Measurements from ENCODE around the gene AHI1. TPM values are rescaled to one million over a fixed set of nuclear protein-coding genes. Genes with fewer than 3 reads are reported as not detected.

AHI1 gene
- total and polyA plus RNA-seq, 2 of the 13 experiments (the other 11 are each of a cell fraction or from before 2014, with no cell fraction given) = 7.2 to 18.6 TPM

DNA sequence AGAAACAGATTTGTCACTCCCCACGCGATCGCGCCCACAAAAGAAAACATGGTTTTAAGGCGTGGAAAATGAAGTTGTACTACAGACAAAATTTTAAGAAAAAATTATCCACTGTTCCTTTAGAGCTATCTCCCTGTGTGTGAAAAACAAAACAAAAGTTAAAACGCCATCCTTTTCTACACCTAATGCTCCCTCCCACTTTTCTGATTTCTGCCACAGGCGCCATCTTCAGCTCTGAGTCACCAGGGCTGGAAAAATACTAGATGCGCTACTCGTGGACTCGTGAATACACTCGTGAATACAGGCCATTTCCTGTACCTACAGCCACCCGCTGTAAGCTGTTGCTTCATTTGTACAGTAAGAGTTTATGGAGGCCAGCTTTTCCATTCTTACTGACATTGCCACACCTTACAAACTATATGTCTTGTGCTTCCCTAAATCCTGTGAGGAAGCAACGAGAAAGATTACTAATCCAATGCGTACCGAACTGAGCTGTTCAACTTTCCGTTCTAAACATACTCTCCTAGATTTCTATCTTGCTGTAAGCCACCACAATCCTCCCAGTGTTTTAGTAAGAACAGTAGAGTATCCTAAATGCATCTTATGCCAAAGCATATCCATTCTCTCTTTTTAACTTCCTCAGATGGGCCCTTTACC, 773 bp upstream of the AHI1 start (continued):
- 0 out of 2 replicates have a peak, but pooled peaks have one; percentile 85 for TF ChIP-seq CC2D1A (CRISPR knock-in tag; IDR thresholded peaks at IDR 0.05)
- no peak for TF ChIP-seq SP140L (CRISPR knock-in tag; IDR thresholded peaks at IDR 0.05; ENCODE audit: borderline replicate concordance)
- TF ChIP-seq MTF1 (CRISPR knock-in tag; IDR thresholded peaks at IDR 0.05) = no peak
- TF ChIP-seq, protein P1, sequence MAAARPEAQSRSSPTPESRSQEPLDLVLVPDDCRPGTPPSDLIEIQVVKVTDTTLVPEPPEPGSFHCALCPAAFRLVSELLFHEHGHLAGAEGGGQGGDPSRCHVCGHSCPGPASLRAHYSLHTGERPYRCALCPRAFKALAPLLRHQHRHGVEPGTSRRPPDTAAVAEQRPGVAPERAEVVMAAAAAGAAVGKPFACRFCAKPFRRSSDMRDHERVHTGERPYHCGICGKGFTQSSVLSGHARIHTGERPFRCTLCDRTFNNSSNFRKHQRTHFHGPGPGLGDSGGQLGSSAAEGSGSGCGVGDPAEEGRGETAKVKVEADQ (CRISPR knock-in tag; IDR thresholded peaks at IDR 0.05; ENCODE audit: borderline replicate concordance) = 0 out of 2 replicates have a peak, but pooled peaks have one; percentile 45
- TF ChIP-seq ZFP36 (IDR thresholded peaks at IDR 0.05; ENCODE audit: borderline replicate concordance, low read depth, low read length, partially characterized antibody) = no peak
- TF ChIP-seq FOXC1 (CRISPR knock-in tag; IDR thresholded peaks at IDR 0.05; ENCODE audit: borderline replicate concordance) = no peak
- TF ChIP-seq ZFP36L1 (CRISPR knock-in tag; IDR thresholded peaks at IDR 0.05) = no peak
- TF ChIP-seq ZNF605 (CRISPR knock-in tag; IDR thresholded peaks at IDR 0.05) = no peak
- TF ChIP-seq ZNF282 (IDR thresholded peaks at IDR 0.05; ENCODE audit: partially characterized antibody) = no peak
- TF ChIP-seq POLR2G (IDR thresholded peaks at IDR 0.05; ENCODE audit: low read depth, low read length) = peak; percentile 74; the same call in 1 of the 2 replicates
- TF ChIP-seq MXI1 (IDR thresholded peaks at IDR 0.05; ENCODE audit: borderline replicate concordance, low read depth, low read length) = peak; percentile 44; the same call in 1 of the 3 replicates
- TF ChIP-seq NR1H2 (CRISPR knock-in tag; IDR thresholded peaks at IDR 0.05; ENCODE audit: borderline replicate concordance, low read depth) = no peak
- TF ChIP-seq, protein P2, sequence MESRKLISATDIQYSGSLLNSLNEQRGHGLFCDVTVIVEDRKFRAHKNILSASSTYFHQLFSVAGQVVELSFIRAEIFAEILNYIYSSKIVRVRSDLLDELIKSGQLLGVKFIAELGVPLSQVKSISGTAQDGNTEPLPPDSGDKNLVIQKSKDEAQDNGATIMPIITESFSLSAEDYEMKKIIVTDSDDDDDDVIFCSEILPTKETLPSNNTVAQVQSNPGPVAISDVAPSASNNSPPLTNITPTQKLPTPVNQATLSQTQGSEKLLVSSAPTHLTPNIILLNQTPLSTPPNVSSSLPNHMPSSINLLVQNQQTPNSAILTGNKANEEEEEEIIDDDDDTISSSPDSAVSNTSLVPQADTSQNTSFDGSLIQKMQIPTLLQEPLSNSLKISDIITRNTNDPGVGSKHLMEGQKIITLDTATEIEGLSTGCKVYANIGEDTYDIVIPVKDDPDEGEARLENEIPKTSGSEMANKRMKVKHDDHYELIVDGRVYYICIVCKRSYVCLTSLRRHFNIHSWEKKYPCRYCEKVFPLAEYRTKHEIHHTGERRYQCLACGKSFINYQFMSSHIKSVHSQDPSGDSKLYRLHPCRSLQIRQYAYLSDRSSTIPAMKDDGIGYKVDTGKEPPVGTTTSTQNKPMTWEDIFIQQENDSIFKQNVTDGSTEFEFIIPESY (CRISPR knock-in tag; IDR thresholded peaks at IDR 0.05) = 0 out of 2 replicates have a peak, but pooled peaks have one; percentile 33
- TF ChIP-seq FOXO1 (CRISPR knock-in tag; IDR thresholded peaks at IDR 0.05) = no peak
- TF ChIP-seq ZNF780A (CRISPR knock-in tag; IDR thresholded peaks at IDR 0.05) = no peak
- TF ChIP-seq, protein P3, sequence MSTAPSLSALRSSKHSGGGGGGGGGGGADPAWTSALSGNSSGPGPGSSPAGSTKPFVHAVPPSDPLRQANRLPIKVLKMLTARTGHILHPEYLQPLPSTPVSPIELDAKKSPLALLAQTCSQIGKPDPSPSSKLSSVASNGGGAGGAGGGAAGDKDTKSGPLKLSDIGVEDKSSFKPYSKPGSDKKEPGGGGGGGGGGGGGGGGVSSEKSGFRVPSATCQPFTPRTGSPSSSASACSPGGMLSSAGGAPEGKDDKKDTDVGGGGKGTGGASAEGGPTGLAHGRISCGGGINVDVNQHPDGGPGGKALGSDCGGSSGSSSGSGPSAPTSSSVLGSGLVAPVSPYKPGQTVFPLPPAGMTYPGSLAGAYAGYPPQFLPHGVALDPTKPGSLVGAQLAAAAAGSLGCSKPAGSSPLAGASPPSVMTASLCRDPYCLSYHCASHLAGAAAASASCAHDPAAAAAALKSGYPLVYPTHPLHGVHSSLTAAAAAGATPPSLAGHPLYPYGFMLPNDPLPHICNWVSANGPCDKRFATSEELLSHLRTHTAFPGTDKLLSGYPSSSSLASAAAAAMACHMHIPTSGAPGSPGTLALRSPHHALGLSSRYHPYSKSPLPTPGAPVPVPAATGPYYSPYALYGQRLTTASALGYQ (CRISPR knock-in tag; IDR thresholded peaks at IDR 0.05) = no peak
- peak; percentile 78 for TF ChIP-seq JUND (CRISPR knock-in tag; IDR thresholded peaks at IDR 0.05)
- TF ChIP-seq CAMTA2 (CRISPR knock-in tag; IDR thresholded peaks at IDR 0.05; ENCODE audit: borderline replicate concordance) = no peak
- TF ChIP-seq, protein P4, sequence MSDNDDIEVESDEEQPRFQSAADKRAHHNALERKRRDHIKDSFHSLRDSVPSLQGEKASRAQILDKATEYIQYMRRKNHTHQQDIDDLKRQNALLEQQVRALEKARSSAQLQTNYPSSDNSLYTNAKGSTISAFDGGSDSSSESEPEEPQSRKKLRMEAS (IDR thresholded peaks at IDR 0.05) = peak; percentile 52; the same call in 1 of the 2 replicates
- no peak for TF ChIP-seq NCOR1 (IDR thresholded peaks at IDR 0.05; ENCODE audit: borderline replicate concordance, low read length)
- TF ChIP-seq, protein P5, sequence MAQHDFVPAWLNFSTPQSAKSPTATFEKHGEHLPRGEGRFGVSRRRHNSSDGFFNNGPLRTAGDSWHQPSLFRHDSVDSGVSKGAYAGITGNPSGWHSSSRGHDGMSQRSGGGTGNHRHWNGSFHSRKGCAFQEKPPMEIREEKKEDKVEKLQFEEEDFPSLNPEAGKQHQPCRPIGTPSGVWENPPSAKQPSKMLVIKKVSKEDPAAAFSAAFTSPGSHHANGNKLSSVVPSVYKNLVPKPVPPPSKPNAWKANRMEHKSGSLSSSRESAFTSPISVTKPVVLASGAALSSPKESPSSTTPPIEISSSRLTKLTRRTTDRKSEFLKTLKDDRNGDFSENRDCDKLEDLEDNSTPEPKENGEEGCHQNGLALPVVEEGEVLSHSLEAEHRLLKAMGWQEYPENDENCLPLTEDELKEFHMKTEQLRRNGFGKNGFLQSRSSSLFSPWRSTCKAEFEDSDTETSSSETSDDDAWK (CRISPR knock-in tag; IDR thresholded peaks at IDR 0.05) = no peak
- TF ChIP-seq, protein P6, sequence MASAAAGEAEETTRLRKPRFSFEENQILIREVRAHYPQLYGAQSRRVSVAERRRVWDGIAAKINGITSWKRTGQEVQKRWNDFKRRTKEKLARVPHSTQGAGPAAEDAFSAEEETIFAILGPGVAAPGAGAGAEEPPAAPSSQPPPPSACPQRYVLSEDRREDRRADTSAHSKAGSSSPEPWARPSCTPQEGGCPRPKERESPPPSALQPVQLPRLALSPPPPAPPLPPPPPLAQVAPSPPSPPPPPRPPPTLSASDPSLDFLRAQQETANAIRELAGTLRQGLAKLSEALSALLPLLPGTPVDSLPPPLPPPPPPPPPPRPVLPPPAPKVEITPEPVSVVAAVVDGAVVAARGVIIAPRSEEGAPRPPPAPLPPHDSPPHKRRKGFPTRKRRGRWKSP (CRISPR knock-in tag; IDR thresholded peaks at IDR 0.05) = no peak
- peak; percentile 67; the same call in 1 of the 2 replicates for TF ChIP-seq EHMT2 (IDR thresholded peaks at IDR 0.05; ENCODE audit: borderline replicate concordance, low read depth, low read length)
